ENCODE results near the gene ABCB8. TPM values are rescaled to one million over a fixed set of nuclear protein-coding genes. Genes with fewer than 3 reads are reported as not detected.

The ABCB8 gene
- total and polyA plus RNA-seq, 9 of the 15 experiments (the other 6 are each of a cell fraction or from before 2014, with no cell fraction given): 7.6 to 106 (median 36.3) TPM

DNA sequence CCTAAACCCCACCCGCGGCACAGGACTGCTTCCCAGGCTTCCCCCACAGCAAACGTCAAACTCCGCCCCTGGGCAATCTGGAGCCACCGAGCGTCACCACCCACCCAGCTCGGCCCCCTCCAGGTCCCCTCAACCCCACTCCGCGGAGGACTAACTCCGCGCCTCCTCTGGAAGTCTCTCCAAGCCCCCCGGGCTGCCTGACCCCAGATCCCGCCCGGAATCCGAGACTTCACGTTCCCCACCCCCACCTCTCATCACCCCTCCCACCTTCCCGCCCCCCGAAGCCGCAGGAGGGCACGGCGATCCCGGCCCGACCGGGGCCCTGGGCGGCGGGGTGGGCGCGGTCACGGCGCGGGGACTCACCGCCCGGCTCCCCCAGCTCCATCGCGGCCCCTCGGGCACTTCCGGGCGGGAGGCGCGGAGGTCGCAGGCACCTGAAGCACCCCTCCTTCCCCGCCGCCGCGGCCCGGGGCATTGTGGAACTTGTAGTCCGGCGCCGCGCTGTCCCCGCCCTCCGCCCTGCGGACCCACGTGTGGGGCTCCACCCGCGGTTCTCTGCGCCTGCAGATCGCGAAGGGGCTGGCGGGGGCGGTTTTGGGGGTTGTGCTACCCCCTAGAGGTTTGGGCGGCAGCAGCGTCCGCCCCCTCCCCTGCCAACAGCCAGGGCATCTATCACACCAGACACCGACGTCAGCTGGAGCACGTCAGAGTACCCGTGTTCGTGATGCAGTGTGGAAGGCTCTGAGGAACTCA, 55.0 kb downstream of the ABCB8 start, which contains the start of gene TMUB1 (continued):
- TF ChIP-seq, protein P1, sequence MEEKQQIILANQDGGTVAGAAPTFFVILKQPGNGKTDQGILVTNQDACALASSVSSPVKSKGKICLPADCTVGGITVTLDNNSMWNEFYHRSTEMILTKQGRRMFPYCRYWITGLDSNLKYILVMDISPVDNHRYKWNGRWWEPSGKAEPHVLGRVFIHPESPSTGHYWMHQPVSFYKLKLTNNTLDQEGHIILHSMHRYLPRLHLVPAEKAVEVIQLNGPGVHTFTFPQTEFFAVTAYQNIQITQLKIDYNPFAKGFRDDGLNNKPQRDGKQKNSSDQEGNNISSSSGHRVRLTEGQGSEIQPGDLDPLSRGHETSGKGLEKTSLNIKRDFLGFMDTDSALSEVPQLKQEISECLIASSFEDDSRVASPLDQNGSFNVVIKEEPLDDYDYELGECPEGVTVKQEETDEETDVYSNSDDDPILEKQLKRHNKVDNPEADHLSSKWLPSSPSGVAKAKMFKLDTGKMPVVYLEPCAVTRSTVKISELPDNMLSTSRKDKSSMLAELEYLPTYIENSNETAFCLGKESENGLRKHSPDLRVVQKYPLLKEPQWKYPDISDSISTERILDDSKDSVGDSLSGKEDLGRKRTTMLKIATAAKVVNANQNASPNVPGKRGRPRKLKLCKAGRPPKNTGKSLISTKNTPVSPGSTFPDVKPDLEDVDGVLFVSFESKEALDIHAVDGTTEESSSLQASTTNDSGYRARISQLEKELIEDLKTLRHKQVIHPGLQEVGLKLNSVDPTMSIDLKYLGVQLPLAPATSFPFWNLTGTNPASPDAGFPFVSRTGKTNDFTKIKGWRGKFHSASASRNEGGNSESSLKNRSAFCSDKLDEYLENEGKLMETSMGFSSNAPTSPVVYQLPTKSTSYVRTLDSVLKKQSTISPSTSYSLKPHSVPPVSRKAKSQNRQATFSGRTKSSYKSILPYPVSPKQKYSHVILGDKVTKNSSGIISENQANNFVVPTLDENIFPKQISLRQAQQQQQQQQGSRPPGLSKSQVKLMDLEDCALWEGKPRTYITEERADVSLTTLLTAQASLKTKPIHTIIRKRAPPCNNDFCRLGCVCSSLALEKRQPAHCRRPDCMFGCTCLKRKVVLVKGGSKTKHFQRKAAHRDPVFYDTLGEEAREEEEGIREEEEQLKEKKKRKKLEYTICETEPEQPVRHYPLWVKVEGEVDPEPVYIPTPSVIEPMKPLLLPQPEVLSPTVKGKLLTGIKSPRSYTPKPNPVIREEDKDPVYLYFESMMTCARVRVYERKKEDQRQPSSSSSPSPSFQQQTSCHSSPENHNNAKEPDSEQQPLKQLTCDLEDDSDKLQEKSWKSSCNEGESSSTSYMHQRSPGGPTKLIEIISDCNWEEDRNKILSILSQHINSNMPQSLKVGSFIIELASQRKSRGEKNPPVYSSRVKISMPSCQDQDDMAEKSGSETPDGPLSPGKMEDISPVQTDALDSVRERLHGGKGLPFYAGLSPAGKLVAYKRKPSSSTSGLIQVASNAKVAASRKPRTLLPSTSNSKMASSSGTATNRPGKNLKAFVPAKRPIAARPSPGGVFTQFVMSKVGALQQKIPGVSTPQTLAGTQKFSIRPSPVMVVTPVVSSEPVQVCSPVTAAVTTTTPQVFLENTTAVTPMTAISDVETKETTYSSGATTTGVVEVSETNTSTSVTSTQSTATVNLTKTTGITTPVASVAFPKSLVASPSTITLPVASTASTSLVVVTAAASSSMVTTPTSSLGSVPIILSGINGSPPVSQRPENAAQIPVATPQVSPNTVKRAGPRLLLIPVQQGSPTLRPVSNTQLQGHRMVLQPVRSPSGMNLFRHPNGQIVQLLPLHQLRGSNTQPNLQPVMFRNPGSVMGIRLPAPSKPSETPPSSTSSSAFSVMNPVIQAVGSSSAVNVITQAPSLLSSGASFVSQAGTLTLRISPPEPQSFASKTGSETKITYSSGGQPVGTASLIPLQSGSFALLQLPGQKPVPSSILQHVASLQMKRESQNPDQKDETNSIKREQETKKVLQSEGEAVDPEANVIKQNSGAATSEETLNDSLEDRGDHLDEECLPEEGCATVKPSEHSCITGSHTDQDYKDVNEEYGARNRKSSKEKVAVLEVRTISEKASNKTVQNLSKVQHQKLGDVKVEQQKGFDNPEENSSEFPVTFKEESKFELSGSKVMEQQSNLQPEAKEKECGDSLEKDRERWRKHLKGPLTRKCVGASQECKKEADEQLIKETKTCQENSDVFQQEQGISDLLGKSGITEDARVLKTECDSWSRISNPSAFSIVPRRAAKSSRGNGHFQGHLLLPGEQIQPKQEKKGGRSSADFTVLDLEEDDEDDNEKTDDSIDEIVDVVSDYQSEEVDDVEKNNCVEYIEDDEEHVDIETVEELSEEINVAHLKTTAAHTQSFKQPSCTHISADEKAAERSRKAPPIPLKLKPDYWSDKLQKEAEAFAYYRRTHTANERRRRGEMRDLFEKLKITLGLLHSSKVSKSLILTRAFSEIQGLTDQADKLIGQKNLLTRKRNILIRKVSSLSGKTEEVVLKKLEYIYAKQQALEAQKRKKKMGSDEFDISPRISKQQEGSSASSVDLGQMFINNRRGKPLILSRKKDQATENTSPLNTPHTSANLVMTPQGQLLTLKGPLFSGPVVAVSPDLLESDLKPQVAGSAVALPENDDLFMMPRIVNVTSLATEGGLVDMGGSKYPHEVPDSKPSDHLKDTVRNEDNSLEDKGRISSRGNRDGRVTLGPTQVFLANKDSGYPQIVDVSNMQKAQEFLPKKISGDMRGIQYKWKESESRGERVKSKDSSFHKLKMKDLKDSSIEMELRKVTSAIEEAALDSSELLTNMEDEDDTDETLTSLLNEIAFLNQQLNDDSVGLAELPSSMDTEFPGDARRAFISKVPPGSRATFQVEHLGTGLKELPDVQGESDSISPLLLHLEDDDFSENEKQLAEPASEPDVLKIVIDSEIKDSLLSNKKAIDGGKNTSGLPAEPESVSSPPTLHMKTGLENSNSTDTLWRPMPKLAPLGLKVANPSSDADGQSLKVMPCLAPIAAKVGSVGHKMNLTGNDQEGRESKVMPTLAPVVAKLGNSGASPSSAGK (IDR thresholded peaks at IDR 0.05): no peak
- TF ChIP-seq YBX1 (IDR thresholded peaks at IDR 0.05): no peak
- no peak for TF ChIP-seq EHMT2 (IDR thresholded peaks at IDR 0.05)
- TF ChIP-seq ATF1 (CRISPR knock-in tag; IDR thresholded peaks at IDR 0.05): 0 out of 2 replicates have a peak, but pooled peaks have one; percentile 5
- TF ChIP-seq ATF1 (tag; IDR thresholded peaks at IDR 0.05): peak; percentile 95
- no peak for TF ChIP-seq NCOA2 (IDR thresholded peaks at IDR 0.05; ENCODE audit: partially characterized antibody in 2 of 2)
- no peak for TF ChIP-seq U2AF2 (optimal IDR thresholded peaks at IDR 0.05; ENCODE audit: low read depth, low read length)
- TF ChIP-seq CHD2 (IDR thresholded peaks at IDR 0.05; ENCODE audit: low read depth, low read length): peak; percentile 64
- no peak for TF ChIP-seq ZNF311 (CRISPR knock-in tag; IDR thresholded peaks at IDR 0.05)
- TF ChIP-seq MYNN (IDR thresholded peaks at IDR 0.05): no peak
- no peak for TF ChIP-seq MYNN (CRISPR knock-in tag; IDR thresholded peaks at IDR 0.05)
- no peak for TF ChIP-seq MCM2 (IDR thresholded peaks at IDR 0.05; ENCODE audit: low read depth)
- TF ChIP-seq YY1 (IDR thresholded peaks at IDR 0.05; ENCODE audit: borderline replicate concordance in 1 of 3, control insufficient read depth in 1 of 3, extremely low read depth in 1 of 3, insufficient read depth in 3 of 3, insufficient read length in 1 of 3, insufficient replicate concordance in 2 of 3, low read depth in 1 of 3, low read length in 2 of 3): peak in 2 of 3 experiments; percentile 56 to 67
- TF ChIP-seq, protein P2, sequence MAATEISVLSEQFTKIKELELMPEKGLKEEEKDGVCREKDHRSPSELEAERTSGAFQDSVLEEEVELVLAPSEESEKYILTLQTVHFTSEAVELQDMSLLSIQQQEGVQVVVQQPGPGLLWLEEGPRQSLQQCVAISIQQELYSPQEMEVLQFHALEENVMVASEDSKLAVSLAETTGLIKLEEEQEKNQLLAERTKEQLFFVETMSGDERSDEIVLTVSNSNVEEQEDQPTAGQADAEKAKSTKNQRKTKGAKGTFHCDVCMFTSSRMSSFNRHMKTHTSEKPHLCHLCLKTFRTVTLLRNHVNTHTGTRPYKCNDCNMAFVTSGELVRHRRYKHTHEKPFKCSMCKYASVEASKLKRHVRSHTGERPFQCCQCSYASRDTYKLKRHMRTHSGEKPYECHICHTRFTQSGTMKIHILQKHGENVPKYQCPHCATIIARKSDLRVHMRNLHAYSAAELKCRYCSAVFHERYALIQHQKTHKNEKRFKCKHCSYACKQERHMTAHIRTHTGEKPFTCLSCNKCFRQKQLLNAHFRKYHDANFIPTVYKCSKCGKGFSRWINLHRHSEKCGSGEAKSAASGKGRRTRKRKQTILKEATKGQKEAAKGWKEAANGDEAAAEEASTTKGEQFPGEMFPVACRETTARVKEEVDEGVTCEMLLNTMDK (IDR thresholded peaks at IDR 0.05; ENCODE audit: borderline replicate concordance, insufficient read depth, low read depth, low read length, poor library complexity, severe bottlenecking): no peak

Data from K562 (cell line).